ENCODE measurements around the gene APLN. TPM values are rescaled to one million over a fixed set of nuclear protein-coding genes. Genes with fewer than 3 reads are reported as not detected.

The APLN gene
- total RNA-seq, 2 donors from 2014 or later, result 1.1 to 1.8 TPM

- H3K27me3 ChIP-seq (replicated peaks; ENCODE audit: insufficient read depth), result no peaks in the 10 kb centered on the region
- no peak for ATAC-seq (ENCODE audit: insufficient number of reproducible peaks, low FRiP score, low read depth)
These were observed 28.7 kb downstream of the APLN start for GRCh38 chrX:129626026-129626425.

GRCh38 chrX:129622757-129623301 lies 31.9 kb downstream of the APLN start:
- H3K9me3 ChIP-seq, result no peaks in the 10 kb centered on the region
- no peaks in the 10 kb centered on the region for H3K36me3 ChIP-seq
- no peaks in the 10 kb centered on the region for H3K27me3 ChIP-seq (replicated peaks; ENCODE audit: insufficient read depth)
- no peak overlapping the region for H3K4me3 ChIP-seq
- H3K4me1 ChIP-seq (ENCODE audit: control insufficient read depth in 1 of 2, low read depth in 2 of 2), result no peaks in the 10 kb centered on the region
- H3K27ac ChIP-seq, result no peak overlapping the region
- ATAC-seq (ENCODE audit: insufficient number of reproducible peaks, low FRiP score, low read depth) (no peak), DNase-seq (ENCODE audit: low spot score) (no peak)
- TF ChIP-seq CTCF (IDR thresholded peaks at IDR 0.05), result no peak

More at GRCh38 chrX:129626026-129626425, 28.7 kb downstream of the APLN start:
- Histone ChIP-seq H3K9me3 (no peaks in the 10 kb centered on the region), H3K4me1 (ENCODE audit: control insufficient read depth in 1 of 2, low read depth in 2 of 2) (no peaks in the 10 kb centered on the region), H3K4me3 (no peak overlapping the region), H3K36me3 (no peaks in the 10 kb centered on the region), H3K27ac (no peak overlapping the region)
- DNase-seq (ENCODE audit: low spot score), result no peak
- no peak for TF ChIP-seq CTCF (IDR thresholded peaks at IDR 0.05)

GRCh38 chrX:129618997-129619396 lies 35.8 kb downstream of the APLN start:
- H3K4me1 ChIP-seq (ENCODE audit: control insufficient read depth in 1 of 2, low read depth in 2 of 2), result no peaks in the 10 kb centered on the region
- H3K27ac ChIP-seq, result no peak overlapping the region
- DNase-seq (ENCODE audit: low spot score) (no peak), ATAC-seq (ENCODE audit: insufficient number of reproducible peaks, low FRiP score, low read depth) (no peak)
- H3K27me3 ChIP-seq (replicated peaks; ENCODE audit: insufficient read depth), result no peaks in the 10 kb centered on the region
- no peak for TF ChIP-seq CTCF (IDR thresholded peaks at IDR 0.05)
- no peak overlapping the region for H3K4me3 ChIP-seq
- H3K9me3 ChIP-seq, result no peaks in the 10 kb centered on the region
- no peaks in the 10 kb centered on the region for H3K36me3 ChIP-seq

- Histone ChIP-seq H3K36me3 (no peaks in the 10 kb centered on the region), H3K9me3 (no peaks in the 10 kb centered on the region), H3K27me3 (replicated peaks; ENCODE audit: insufficient read depth) (no peaks in the 10 kb centered on the region), H3K27ac (no peak overlapping the region), H3K4me1 (ENCODE audit: control insufficient read depth in 1 of 2, low read depth in 2 of 2) (no peaks in the 10 kb centered on the region), H3K4me3 (no peak overlapping the region)
- no peak for ATAC-seq (ENCODE audit: insufficient number of reproducible peaks, low FRiP score, low read depth)
- no peak for DNase-seq (ENCODE audit: low spot score)
- no peak for TF ChIP-seq CTCF (IDR thresholded peaks at IDR 0.05)
These were observed 37.3 kb downstream of the APLN start for GRCh38 chrX:129617420-129617819.

- no peak for ATAC-seq (ENCODE audit: insufficient number of reproducible peaks, low FRiP score, low read depth)
- no peak for TF ChIP-seq CTCF (IDR thresholded peaks at IDR 0.05)
- H3K27ac ChIP-seq, result no peak overlapping the region
These were observed 40.1 kb downstream of the APLN start for GRCh38 chrX:129614481-129615255.

More at GRCh38 chrX:129614481-129615255, 40.1 kb downstream of the APLN start:
- Histone ChIP-seq H3K36me3 (no peaks in the 10 kb centered on the region), H3K4me3 (no peak overlapping the region), H3K9me3 (no peaks in the 10 kb centered on the region), H3K4me1 (ENCODE audit: control insufficient read depth in 1 of 2, low read depth in 2 of 2) (no peaks in the 10 kb centered on the region), H3K27me3 (replicated peaks; ENCODE audit: insufficient read depth) (no peaks in the 10 kb centered on the region)
- DNase-seq (ENCODE audit: low spot score), result no peak
